Measurements from ENCODE around the gene OBSL1.
A peak's percentile ranks its signal among the peaks of the same experiment; 100 is the strongest.

DNA sequence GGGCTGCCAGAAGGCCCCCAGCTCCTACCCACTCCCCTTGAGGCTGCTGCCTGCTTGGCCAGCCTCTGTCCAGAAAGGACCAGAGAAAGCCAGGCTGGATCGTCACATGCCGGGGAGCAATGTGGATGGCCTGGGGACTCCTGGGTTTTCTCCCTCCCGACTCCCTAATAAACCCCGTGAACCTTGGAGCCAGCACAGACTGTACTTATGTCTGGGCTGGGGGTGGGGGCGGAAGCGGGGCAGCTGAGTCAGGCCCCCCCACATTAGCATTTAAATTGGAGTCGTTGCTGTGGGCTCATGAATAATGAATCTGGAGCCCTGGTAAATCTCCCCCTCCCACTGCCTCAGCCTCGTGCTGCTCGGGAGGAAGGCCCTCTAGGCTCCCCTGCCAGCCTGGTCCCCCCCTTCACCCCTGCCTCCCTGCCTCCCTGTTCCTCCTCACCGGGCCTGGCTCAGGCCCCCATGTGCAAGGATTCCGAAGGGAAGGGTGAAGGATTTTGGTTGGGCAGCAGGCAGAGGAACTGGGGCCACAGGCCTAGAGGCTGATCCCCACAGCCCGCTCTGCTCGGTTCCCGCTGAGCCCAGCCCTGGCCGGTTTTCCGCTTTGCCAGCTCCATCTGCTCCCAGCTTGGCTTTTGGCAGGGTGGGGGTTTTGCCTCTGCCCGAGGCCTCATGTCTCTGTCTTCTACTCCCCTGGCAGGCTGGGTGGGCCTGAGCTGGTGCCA lies 64.4 kb downstream of the OBSL1 start:
- TF ChIP-seq POLR2AphosphoS5 (IDR thresholded peaks at IDR 0.05; ENCODE audit: borderline replicate concordance, low read depth, low read length) (peak; percentile 60), EZH2 (IDR thresholded peaks at IDR 0.05) (no peak)

Measured in SK-N-MC (cell line).